CD4-positive, alpha-beta memory T cell (primary cell): Measurements from ENCODE around the gene MAP2K5. TPM values are rescaled to one million over a fixed set of nuclear protein-coding genes. Genes with fewer than 3 reads are reported as not detected.
A peak's percentile ranks its signal among the peaks of the same experiment; 100 is the strongest.

Source experiments
- CTCF ChIA-PET: fragments of 350-600 bp; sonication (Branson Sonifier 250); formaldehyde crosslinking; loops from one replicate; lab custom pipeline; 2021; ENCODE audit warnings: inconsistent platforms; ENCODE audit not compliant: partially characterized antibody; lab: Charles Lee
- POLR2A ChIA-PET: fragments of 350-600 bp; sonication (Branson Sonifier 250); formaldehyde crosslinking; loops from one replicate; lab custom pipeline; 2021; ENCODE audit not compliant: partially characterized antibody; lab: Charles Lee
- DNase-seq, 5 donors: peaks; one replicate each; pipeline versions ENCODE4 v3.0.0 to v3.0.0-alpha.2; 2020 to 2022; ENCODE audit warnings: mixed read lengths in 1 of 5
- H3K27ac ChIP-seq: one replicate; pipeline ENCODE4 v1.7.0; 2013; ENCODE audit warnings: low read depth, low read length
- H3K27me3 ChIP-seq: 2 replicates; pipeline ENCODE4 v1.7.0; 2013; ENCODE audit warnings: mild to moderate bottlenecking, low read length, moderate library complexity; ENCODE audit not compliant: insufficient read depth
- H3K36me3 ChIP-seq: 2 replicates; pipeline ENCODE4 v1.7.0; 2013; ENCODE audit warnings: mild to moderate bottlenecking, low read length, moderate library complexity; ENCODE audit not compliant: insufficient read depth
- H3K4me1 ChIP-seq: 2 replicates; pipeline ENCODE4 v1.7.0; 2013; ENCODE audit warnings: mild to moderate bottlenecking, low read length, moderate library complexity; ENCODE audit not compliant: insufficient read depth
- H3K4me3 ChIP-seq, 2 donors: one replicate each; pipeline ENCODE4 v1.7.0; 2013; ENCODE audit warnings: low read length in 2 of 2, mild to moderate bottlenecking in 1 of 2
- H3K9me3 ChIP-seq, 2 donors: one replicate each; pipeline ENCODE4 v1.7.0; 2013; ENCODE audit warnings: low read length in 2 of 2, control low read depth in 1 of 2; ENCODE audit not compliant: control insufficient read depth in 1 of 2
- H3K27ac Mint-ChIP-seq, 7 donors: one replicate each; pipeline ENCODE4 v1.8.0; 2020 to 2021; ENCODE audit warnings: mixed read lengths in 7 of 7, mild to moderate bottlenecking in 6 of 7, inconsistent platforms in 3 of 7, moderate library complexity in 3 of 7
- H3K27me3 Mint-ChIP-seq, 2 donors: one replicate each; pipeline ENCODE4 v1.8.0; 2020 to 2021; ENCODE audit warnings: mixed read lengths in 2 of 2
- H3K36me3 Mint-ChIP-seq, 2 donors: one replicate each; pipeline ENCODE4 v1.8.0; 2020 to 2021; ENCODE audit warnings: mixed read lengths in 2 of 2, inconsistent platforms in 1 of 2, mild to moderate bottlenecking in 1 of 2
- H3K4me1 Mint-ChIP-seq, 4 donors: one replicate each; pipeline ENCODE4 v1.8.0; 2020 to 2021; ENCODE audit warnings: mixed read lengths in 4 of 4, mild to moderate bottlenecking in 1 of 4
- H3K4me3 Mint-ChIP-seq, 8 donors: one replicate each; pipeline ENCODE4 v1.8.0; 2020 to 2021; ENCODE audit warnings: mixed read lengths in 8 of 8, mild to moderate bottlenecking in 7 of 8, moderate library complexity in 6 of 8, inconsistent platforms in 3 of 8
- H3K9me3 Mint-ChIP-seq, 8 donors: one replicate each; pipeline ENCODE4 v1.8.0; 2020 to 2021; ENCODE audit warnings: mixed read lengths in 8 of 8, mild to moderate bottlenecking in 5 of 8, inconsistent platforms in 3 of 8, moderate library complexity in 1 of 8
- intact Hi-C: fragments of 100-400 bp; cut with micrococcal nuclease; formaldehyde crosslinking; loops from one replicate; pipeline ENCODE4 v1.15.1; 2023
- polyA plus RNA-seq, 2 donors: library from polyadenylated mRNA; unstranded; fragments of 300-500 nt; fragmentation: Illumina TruSeq; gene quantifications; one replicate each; pipeline ENCODE4 v1.2.3, GENCODE V29; 2021
- total RNA-seq, 2 experiments: library from RNA; stranded (reverse); gene quantifications; one replicate each; pipeline ENCODE4 v1.2.3, GENCODE V29; 2021

The MAP2K5 gene
- total and polyA plus RNA-seq, 4 experiments from 2014 or later, result 15.2 to 31.4 (median 24.9) TPM

GRCh38 chr15:67731112-67731721 is 188.7 kb downstream of the MAP2K5 start:
- Mint-ChIP-seq H3K36me3 (peaks cover 0 to 5% of the 10 kb centered on the region in 2 donors), H3K4me3 (no peak overlapping the region), H3K27ac (no peak overlapping the region), H3K27me3 (no peaks in the 10 kb centered on the region), H3K9me3 (no peaks in the 10 kb centered on the region), H3K4me1 (peaks cover 6 to 16% (median 12%) of the 10 kb centered on the region in 4 donors)
- Histone ChIP-seq H3K36me3 (no peaks in the 10 kb centered on the region), H3K4me1 (no peaks in the 10 kb centered on the region), H3K27me3 (no peaks in the 10 kb centered on the region), H3K27ac (no peak overlapping the region), H3K4me3 (no peak overlapping the region), H3K9me3 (no peaks in the 10 kb centered on the region)
- intact Hi-C loops, result no loop called here
- ChIA-PET CTCF (no interaction called here), POLR2A (interaction anchor here (0.9 kb wide), 1 partner anchor 28 kb away, joined by 3 read pairs; no protein-coding TSS in a partner anchor)
- no peak for DNase-seq

GRCh38 chr15:67732164-67732563 is 189.7 kb downstream of the MAP2K5 start:
- no peak overlapping the region for H3K27ac Mint-ChIP-seq
- ChIA-PET POLR2A (interaction anchor here (0.9 kb wide), 1 partner anchor 29 kb away, joined by 3 read pairs; no protein-coding TSS in a partner anchor), CTCF (no interaction called here)
- H3K27ac ChIP-seq, result no peak overlapping the region
- H3K27me3 Mint-ChIP-seq, result no peaks in the 10 kb centered on the region
- no peaks in the 10 kb centered on the region for H3K9me3 ChIP-seq
- intact Hi-C loops, result no loop called here
- no peak overlapping the region for H3K4me3 ChIP-seq
- H3K27me3 ChIP-seq, result no peaks in the 10 kb centered on the region
- H3K4me1 Mint-ChIP-seq, result peaks cover 6 to 16% (median 12%) of the 10 kb centered on the region in 4 donors
- H3K36me3 Mint-ChIP-seq, result peaks cover 0 to 4% of the 10 kb centered on the region in 2 donors
- no peaks in the 10 kb centered on the region for H3K9me3 Mint-ChIP-seq
- H3K4me3 Mint-ChIP-seq, result no peak overlapping the region
- no peak for DNase-seq
- H3K4me1 ChIP-seq, result no peaks in the 10 kb centered on the region
- H3K36me3 ChIP-seq, result no peaks in the 10 kb centered on the region

GRCh38 chr15:67732671-67733374 is 190.3 kb downstream of the MAP2K5 start:
- intact Hi-C loops, result no loop called here
- POLR2A ChIA-PET, result no interaction called here
- H3K4me1 ChIP-seq, result no peaks in the 10 kb centered on the region
- no peak for DNase-seq
- no peak overlapping the region for H3K4me3 ChIP-seq
- H3K27ac ChIP-seq, result no peak overlapping the region
- H3K27me3 ChIP-seq, result no peaks in the 10 kb centered on the region
- Mint-ChIP-seq H3K27me3 (no peaks in the 10 kb centered on the region), H3K4me3 (no peak overlapping the region), H3K4me1 (peaks cover 7 to 21% (median 12%) of the 10 kb centered on the region in 4 donors), H3K27ac (peak overlapping the region in 1 of 7 donors; percentile 67), H3K9me3 (no peaks in the 10 kb centered on the region), H3K36me3 (peaks cover 3 to 5% of the 10 kb centered on the region in 2 donors)
- no peaks in the 10 kb centered on the region for H3K9me3 ChIP-seq
- no peaks in the 10 kb centered on the region for H3K36me3 ChIP-seq
- CTCF ChIA-PET, result no interaction called here

GRCh38 chr15:67735896-67736295 is 193.4 kb downstream of the MAP2K5 start:
- no peaks in the 10 kb centered on the region for H3K4me1 ChIP-seq
- Mint-ChIP-seq H3K4me3 (no peak overlapping the region), H3K9me3 (no peaks in the 10 kb centered on the region), H3K27ac (peak overlapping the region in 2 of 7 donors; percentile 17 to 37), H3K4me1 (peaks cover 9 to 23% (median 16%) of the 10 kb centered on the region in 4 donors), H3K36me3 (peaks cover 3 to 5% of the 10 kb centered on the region in 2 donors), H3K27me3 (no peaks in the 10 kb centered on the region)
- ChIA-PET POLR2A (no interaction called here), CTCF (no interaction called here)
- no peak overlapping the region for H3K4me3 ChIP-seq
- no peaks in the 10 kb centered on the region for H3K9me3 ChIP-seq
- H3K27me3 ChIP-seq, result no peaks in the 10 kb centered on the region
- DNase-seq, result no peak
- no peaks in the 10 kb centered on the region for H3K36me3 ChIP-seq
- intact Hi-C loops, result no loop called here
- H3K27ac ChIP-seq, result no peak overlapping the region

GRCh38 chr15:67736810-67737209 is 194.3 kb downstream of the MAP2K5 start:
- peaks cover 4% of the 10 kb centered on the region for H3K4me1 ChIP-seq
- no peaks in the 10 kb centered on the region for H3K27me3 ChIP-seq
- Mint-ChIP-seq H3K27ac (no peak overlapping the region), H3K4me1 (peaks cover 15 to 31% (median 23%) of the 10 kb centered on the region in 4 donors), H3K9me3 (no peaks in the 10 kb centered on the region), H3K4me3 (no peak overlapping the region), H3K36me3 (peaks cover 3 to 5% of the 10 kb centered on the region in 2 donors), H3K27me3 (no peaks in the 10 kb centered on the region)
- intact Hi-C loops, result no loop called here
- H3K9me3 ChIP-seq, result no peaks in the 10 kb centered on the region
- H3K4me3 ChIP-seq, result no peak overlapping the region
- POLR2A ChIA-PET, result no interaction called here
- H3K36me3 ChIP-seq, result no peaks in the 10 kb centered on the region
- CTCF ChIA-PET, result interaction anchor here (0.7 kb wide), 1 partner anchor 12 kb away, joined by 5 read pairs; no protein-coding TSS in a partner anchor
- DNase-seq, result no peak
- no peak overlapping the region for H3K27ac ChIP-seq

GRCh38 chr15:67738056-67738455 is 195.6 kb downstream of the MAP2K5 start:
- POLR2A ChIA-PET, result no interaction called here
- no peak for DNase-seq
- no peak overlapping the region for H3K27ac Mint-ChIP-seq
- no peak overlapping the region for H3K27ac ChIP-seq
- no peaks in the 10 kb centered on the region for H3K9me3 Mint-ChIP-seq
- peaks cover 3 to 5% of the 10 kb centered on the region in 2 donors for H3K36me3 Mint-ChIP-seq
- no peaks in the 10 kb centered on the region for H3K27me3 ChIP-seq
- no peak overlapping the region for H3K4me3 Mint-ChIP-seq
- H3K27me3 Mint-ChIP-seq, result no peaks in the 10 kb centered on the region
- H3K36me3 ChIP-seq, result no peaks in the 10 kb centered on the region
- peaks cover 4% of the 10 kb centered on the region for H3K4me1 ChIP-seq
- peaks cover 19 to 33% (median 25%) of the 10 kb centered on the region in 4 donors for H3K4me1 Mint-ChIP-seq
- H3K9me3 ChIP-seq, result no peaks in the 10 kb centered on the region
- no peak overlapping the region for H3K4me3 ChIP-seq
- CTCF ChIA-PET, result no interaction called here
- intact Hi-C loops, result no loop called here

GRCh38 chr15:67740405-67740804 is 197.9 kb downstream of the MAP2K5 start:
- Histone ChIP-seq H3K4me1 (peaks cover 15% of the 10 kb centered on the region), H3K27me3 (no peaks in the 10 kb centered on the region), H3K9me3 (no peaks in the 10 kb centered on the region), H3K36me3 (no peaks in the 10 kb centered on the region), H3K27ac (no peak overlapping the region), H3K4me3 (no peak overlapping the region)
- H3K4me1 Mint-ChIP-seq, result peaks cover 31 to 50% (median 39%) of the 10 kb centered on the region in 4 donors
- no peaks in the 10 kb centered on the region for H3K9me3 Mint-ChIP-seq
- CTCF ChIA-PET, result no interaction called here
- H3K27me3 Mint-ChIP-seq, result no peaks in the 10 kb centered on the region
- POLR2A ChIA-PET, result no interaction called here
- H3K27ac Mint-ChIP-seq, result peak overlapping the region in 1 of 7 donors; percentile 28
- DNase-seq, result no peak
- peaks cover 3 to 5% of the 10 kb centered on the region in 2 donors for H3K36me3 Mint-ChIP-seq
- H3K4me3 Mint-ChIP-seq, result no peak overlapping the region
- intact Hi-C loops, result no loop called here
